ENCODE results near the gene CFAP57. TPM values are rescaled to one million over a fixed set of nuclear protein-coding genes. Genes with fewer than 3 reads are reported as not detected.

CFAP57 gene
- total and polyA plus RNA-seq, 12 donors = 0.09 to 0.35 (median 0.16) TPM; not detected in 5

DNA sequence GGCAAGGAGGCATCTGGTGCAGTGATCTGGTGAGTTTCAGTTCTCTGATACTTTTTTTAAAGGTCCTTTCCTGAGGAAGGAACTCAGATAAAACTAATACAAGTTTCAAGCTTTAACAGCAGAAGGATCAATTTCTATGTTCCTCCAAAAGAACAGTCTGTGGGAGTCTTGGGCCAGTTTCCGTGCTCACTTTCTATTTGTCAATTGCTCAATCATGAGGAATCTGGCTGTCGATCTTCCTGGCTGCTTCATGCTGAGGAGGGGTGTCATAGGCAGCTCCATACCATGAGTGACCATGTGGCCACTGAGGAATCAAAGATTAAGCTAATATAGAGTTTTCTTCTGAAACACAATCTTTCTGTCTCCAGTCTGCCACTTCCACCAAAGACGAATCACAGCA lies 86.2 kb downstream of the CFAP57 start:
- H3K4me1 ChIP-seq = peaks cover 0 to 21% (median 10%) of the 10 kb centered on the region in 9 donors
- H3K9me3 ChIP-seq = peaks cover 0 to 8% (median 0%) of the 10 kb centered on the region in 11 donors
- no peaks in the 10 kb centered on the region for H3K27me3 ChIP-seq
- TF ChIP-seq, protein P1, sequence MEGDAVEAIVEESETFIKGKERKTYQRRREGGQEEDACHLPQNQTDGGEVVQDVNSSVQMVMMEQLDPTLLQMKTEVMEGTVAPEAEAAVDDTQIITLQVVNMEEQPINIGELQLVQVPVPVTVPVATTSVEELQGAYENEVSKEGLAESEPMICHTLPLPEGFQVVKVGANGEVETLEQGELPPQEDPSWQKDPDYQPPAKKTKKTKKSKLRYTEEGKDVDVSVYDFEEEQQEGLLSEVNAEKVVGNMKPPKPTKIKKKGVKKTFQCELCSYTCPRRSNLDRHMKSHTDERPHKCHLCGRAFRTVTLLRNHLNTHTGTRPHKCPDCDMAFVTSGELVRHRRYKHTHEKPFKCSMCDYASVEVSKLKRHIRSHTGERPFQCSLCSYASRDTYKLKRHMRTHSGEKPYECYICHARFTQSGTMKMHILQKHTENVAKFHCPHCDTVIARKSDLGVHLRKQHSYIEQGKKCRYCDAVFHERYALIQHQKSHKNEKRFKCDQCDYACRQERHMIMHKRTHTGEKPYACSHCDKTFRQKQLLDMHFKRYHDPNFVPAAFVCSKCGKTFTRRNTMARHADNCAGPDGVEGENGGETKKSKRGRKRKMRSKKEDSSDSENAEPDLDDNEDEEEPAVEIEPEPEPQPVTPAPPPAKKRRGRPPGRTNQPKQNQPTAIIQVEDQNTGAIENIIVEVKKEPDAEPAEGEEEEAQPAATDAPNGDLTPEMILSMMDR (IDR thresholded peaks at IDR 0.05) = no peak
- no peak overlapping the region for H3K27ac ChIP-seq
- intact Hi-C loops (cut with DNase I) = no loop called here
- no peak for DNase-seq
- no peak overlapping the region for H3K4me3 ChIP-seq
- H3K36me3 ChIP-seq = no peaks in the 10 kb centered on the region
- WGBS, 2 donors = 72 to 95% methylated on average over 3 of the region's 3 CpGs
- ATAC-seq = no peak

DNA sequence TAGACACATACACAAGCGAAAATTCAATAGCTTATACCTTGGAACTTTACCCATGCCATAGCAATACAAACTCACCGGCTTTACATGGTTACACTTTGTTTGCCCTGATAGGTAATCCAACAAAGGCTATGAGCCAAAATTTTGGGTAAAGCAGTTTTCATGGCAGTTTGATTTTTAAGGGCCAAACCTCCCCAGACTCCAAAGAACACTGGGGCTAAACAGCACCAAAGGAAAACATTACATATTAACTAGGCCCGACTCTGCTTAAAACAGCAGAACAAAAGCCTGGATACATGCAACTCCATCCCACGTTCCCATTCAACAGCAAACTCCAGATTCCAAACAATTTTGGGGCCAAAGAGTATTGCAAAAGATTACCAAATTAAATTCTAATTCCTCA lies 93.3 kb downstream of the CFAP57 start:
- TF ChIP-seq, protein P1 (IDR thresholded peaks at IDR 0.05) = no peak

DNA sequence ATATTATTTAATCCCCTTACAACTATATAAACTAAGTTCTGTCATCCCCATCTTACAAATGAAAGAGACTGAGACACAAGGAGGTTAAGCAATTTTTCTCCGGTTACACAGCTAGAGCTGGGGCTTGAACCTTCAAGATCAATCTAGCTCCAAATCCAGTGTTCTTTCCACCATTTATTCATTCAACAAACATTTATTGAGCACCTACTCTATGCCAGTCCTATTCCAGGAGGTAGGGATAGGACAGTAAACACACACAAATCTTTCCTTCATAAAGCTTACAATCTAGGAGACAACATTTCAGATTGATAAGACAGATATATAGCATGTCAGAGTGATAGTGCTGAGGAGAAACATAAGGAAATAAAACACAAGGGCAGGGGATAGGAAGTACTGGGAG lies 94.8 kb downstream of the CFAP57 start:
- H3K36me3 ChIP-seq = no peaks in the 10 kb centered on the region
- TF ChIP-seq, protein P1 (IDR thresholded peaks at IDR 0.05) = no peak
- peaks cover 0 to 9% (median 4%) of the 10 kb centered on the region in 9 donors for H3K4me1 ChIP-seq
- H3K9me3 ChIP-seq = peaks cover 0 to 13% (median 0%) of the 10 kb centered on the region in 11 donors
- peaks cover 0 to 9% (median 7%) of the 10 kb centered on the region in 7 donors for H3K27me3 ChIP-seq
- H3K27ac ChIP-seq = no peak overlapping the region
- WGBS, 2 donors = 94 to 98% methylated on average over 1 of the region's 1 CpG
- ATAC-seq = no peak
- H3K4me3 ChIP-seq = no peak overlapping the region
- intact Hi-C loops (cut with DNase I) = no loop called here
- DNase-seq = no peak

More for the DNA sequence above, 93.3 kb downstream of the CFAP57 start:
- no peaks in the 10 kb centered on the region for H3K36me3 ChIP-seq
- no peak overlapping the region for H3K27ac ChIP-seq
- H3K4me3 ChIP-seq = no peak overlapping the region
- peaks cover 0 to 3% (median 2%) of the 10 kb centered on the region in 9 donors for H3K4me1 ChIP-seq
- H3K27me3 ChIP-seq = peaks cover 0 to 3% (median 1%) of the 10 kb centered on the region in 7 donors
- H3K9me3 ChIP-seq = peaks cover 0 to 13% (median 0%) of the 10 kb centered on the region in 11 donors
- intact Hi-C loops (cut with DNase I) = no loop called here
- ATAC-seq = no peak
- 87 to 90% methylated on average over 4 of the region's 4 CpGs for WGBS, 2 donors
- no peak for DNase-seq

DNA sequence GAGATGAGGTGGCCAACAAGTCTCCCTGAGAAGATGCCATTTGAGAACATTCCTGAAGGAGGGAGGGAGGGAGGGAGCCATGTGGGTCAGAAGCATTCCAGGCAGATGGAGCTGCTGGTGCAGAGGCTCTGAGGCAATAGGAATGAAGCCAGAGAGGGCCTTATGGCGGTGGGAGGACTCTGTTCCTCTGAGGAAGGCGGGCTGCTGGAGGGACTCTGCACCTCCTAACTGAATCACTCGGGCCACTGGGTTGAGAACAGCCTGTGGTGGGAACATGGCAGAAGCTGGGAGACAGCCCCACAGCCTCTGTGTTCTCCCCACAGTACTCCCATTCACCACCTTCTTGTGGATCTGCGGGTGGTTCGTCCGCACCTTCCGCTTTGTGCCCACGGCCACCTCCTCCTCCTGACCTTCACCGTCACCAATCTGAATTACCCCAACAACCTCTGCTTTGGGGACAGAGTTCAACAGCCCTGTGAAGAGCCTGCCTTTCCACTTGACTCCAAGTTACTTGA lies 95.2 kb downstream of the CFAP57 start:
- H3K36me3 ChIP-seq = no peaks in the 10 kb centered on the region
- H3K4me3 ChIP-seq = no peak overlapping the region
- H3K27ac ChIP-seq = no peak overlapping the region
- peaks cover 0 to 13% (median 0%) of the 10 kb centered on the region in 11 donors for H3K9me3 ChIP-seq
- no peak for ATAC-seq
- 87 to 88% methylated on average over 9 of the region's 9 CpGs for WGBS, 2 donors
- no peak for DNase-seq
- H3K4me1 ChIP-seq = peaks cover 0 to 9% (median 4%) of the 10 kb centered on the region in 9 donors
- TF ChIP-seq, protein P1 (IDR thresholded peaks at IDR 0.05) = no peak
- H3K27me3 ChIP-seq = peaks cover 0 to 9% (median 7%) of the 10 kb centered on the region in 7 donors
- intact Hi-C loops (cut with DNase I) = no loop called here
